GM12891 (cell line): Measurements from ENCODE around the gene C2CD4C.

Experiments
- POLR2A ChIP-seq: IDR thresholded peaks from 2 replicates; pipeline ENCODE4 v1.6.1; 2011; ENCODE audit warnings: low read depth, low read length, control low read depth
- POLR2AphosphoS5 ChIP-seq: IDR thresholded peaks from 2 replicates; pipeline ENCODE4 v1.6.1; 2011; ENCODE audit warnings: low read depth, low read length, control low read depth
- TAF1 ChIP-seq: IDR thresholded peaks from 2 replicates; pipeline ENCODE4 v1.6.1; 2011; ENCODE audit warnings: low read depth, low read length, control low read depth

DNA sequence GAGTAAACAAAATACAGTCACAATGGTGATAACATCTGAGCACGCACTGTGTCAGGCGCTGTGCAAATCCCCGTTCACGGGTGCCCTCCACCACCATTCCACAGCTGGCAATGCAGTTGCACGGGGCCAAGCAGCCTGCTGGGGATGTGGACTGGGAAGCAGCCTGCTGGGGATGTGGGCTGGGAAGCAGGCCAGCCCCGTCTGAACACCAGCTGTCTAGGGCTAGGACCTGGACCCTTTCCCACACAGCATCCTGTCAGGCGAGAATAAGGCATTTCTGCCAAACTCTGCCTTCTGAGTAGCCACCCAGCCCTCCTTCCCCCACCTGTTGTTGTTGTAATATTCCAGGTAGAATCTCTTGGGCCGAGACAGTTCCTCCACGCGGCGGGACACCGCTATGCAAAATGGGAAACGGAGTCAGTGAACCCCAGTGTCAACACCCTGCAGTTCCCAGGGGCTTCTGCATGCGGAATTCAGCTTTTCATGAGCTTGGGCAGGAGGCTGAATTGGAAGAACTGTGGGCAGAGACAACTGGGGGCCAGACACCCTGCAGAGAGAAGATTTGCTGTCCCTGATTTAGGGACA lies 36.5 kb downstream of the C2CD4C start:
- TF ChIP-seq POLR2A (no peak), POLR2AphosphoS5 (no peak), TAF1 (no peak)
